ENCODE results near the gene RIF1. TPM values are rescaled to one million over a fixed set of nuclear protein-coding genes. Genes with fewer than 3 reads are reported as not detected.

The RIF1 gene
- total RNA-seq, 1 experiment from 2014 or later = 123 TPM

DNA sequence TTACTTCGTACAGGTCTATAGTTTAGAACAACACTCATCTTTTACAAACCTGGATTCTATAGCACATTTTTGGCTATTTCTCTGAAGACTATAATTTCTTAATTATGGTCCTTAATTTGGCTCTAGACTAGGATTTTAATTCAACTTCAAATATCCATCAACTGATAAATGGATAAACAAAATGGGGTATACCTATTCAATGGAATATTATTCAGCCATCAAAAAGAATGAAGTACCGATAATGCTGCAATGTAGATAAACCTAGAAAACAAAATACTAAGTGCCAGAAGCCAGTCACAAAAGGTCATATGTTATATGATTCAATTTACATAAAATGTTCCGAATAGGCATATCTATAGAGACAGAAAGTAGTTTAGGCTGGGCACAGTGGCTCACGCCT is 15.2 kb upstream of the RIF1 start:
- H4K5ac ChIP-seq (ENCODE audit: insufficient read length, low read depth, low read length) = no peak overlapping the region
- no peak overlapping the region for H3K27ac ChIP-seq (ENCODE audit: insufficient read length, low read depth, low read length)
- H3K4me1 ChIP-seq (ENCODE audit: insufficient read depth, low read length) = no peaks in the 10 kb centered on the region; the same call in 1 of the 2 replicates
- no peaks in the 10 kb centered on the region for H4K20me1 ChIP-seq (ENCODE audit: control insufficient read depth, insufficient read depth, insufficient read length)
- H4K91ac ChIP-seq (ENCODE audit: insufficient read length, low read depth, low read length) = no peak overlapping the region
- H2BK120ac ChIP-seq (ENCODE audit: low read depth, low read length, poor library complexity, severe bottlenecking) = no peak overlapping the region
- no peak overlapping the region for H2AFZ ChIP-seq (ENCODE audit: low read length)
- H3K4ac ChIP-seq (ENCODE audit: low read depth, low read length) = no peak overlapping the region
- H4K8ac ChIP-seq (replicated peaks; ENCODE audit: insufficient read length, low read depth, low read length) = no peak overlapping the region
- H2BK15ac ChIP-seq (ENCODE audit: low read depth, low read length) = no peak overlapping the region
- no peak overlapping the region for H3K4me3 Mint-ChIP-seq
- H3K27me3 Mint-ChIP-seq (ENCODE audit: low read depth) = no peaks in the 10 kb centered on the region
- H3K14ac ChIP-seq (ENCODE audit: insufficient read depth, low read length) = no peak overlapping the region
- WGBS (ENCODE audit: extremely low coverage, insufficient read length, low lambda C conversion rate) = no CpG with 5 or more reads among the region's 4 CpGs
- DNase-seq = no peak
- H2AK5ac ChIP-seq (ENCODE audit: insufficient read length, low read length) = no peak overlapping the region
- no peaks in the 10 kb centered on the region for H3K4me1 Mint-ChIP-seq
- no peak overlapping the region for H3K4me2 ChIP-seq (ENCODE audit: insufficient read depth, insufficient read length, low read length)
- no peaks in the 10 kb centered on the region for H3K79me2 ChIP-seq (ENCODE audit: insufficient read depth, low read length)
- no peaks in the 10 kb centered on the region for H3K9me3 ChIP-seq (ENCODE audit: control insufficient read depth, low read depth, low read length)
- no peak overlapping the region for H2BK5ac ChIP-seq (ENCODE audit: insufficient read length, low read length)
- no peak overlapping the region for H3K9ac ChIP-seq (ENCODE audit: extremely low read depth, insufficient read length, low read length)
- no peak overlapping the region for H3T11ph ChIP-seq (ENCODE audit: low read length)
- peaks cover 10 to 12% of the 10 kb centered on the region in 2 experiments for H3K9me3 Mint-ChIP-seq
- H3K56ac ChIP-seq (ENCODE audit: insufficient read length, low read depth, low read length) = no peak overlapping the region
- TF ChIP-seq, protein P1, sequence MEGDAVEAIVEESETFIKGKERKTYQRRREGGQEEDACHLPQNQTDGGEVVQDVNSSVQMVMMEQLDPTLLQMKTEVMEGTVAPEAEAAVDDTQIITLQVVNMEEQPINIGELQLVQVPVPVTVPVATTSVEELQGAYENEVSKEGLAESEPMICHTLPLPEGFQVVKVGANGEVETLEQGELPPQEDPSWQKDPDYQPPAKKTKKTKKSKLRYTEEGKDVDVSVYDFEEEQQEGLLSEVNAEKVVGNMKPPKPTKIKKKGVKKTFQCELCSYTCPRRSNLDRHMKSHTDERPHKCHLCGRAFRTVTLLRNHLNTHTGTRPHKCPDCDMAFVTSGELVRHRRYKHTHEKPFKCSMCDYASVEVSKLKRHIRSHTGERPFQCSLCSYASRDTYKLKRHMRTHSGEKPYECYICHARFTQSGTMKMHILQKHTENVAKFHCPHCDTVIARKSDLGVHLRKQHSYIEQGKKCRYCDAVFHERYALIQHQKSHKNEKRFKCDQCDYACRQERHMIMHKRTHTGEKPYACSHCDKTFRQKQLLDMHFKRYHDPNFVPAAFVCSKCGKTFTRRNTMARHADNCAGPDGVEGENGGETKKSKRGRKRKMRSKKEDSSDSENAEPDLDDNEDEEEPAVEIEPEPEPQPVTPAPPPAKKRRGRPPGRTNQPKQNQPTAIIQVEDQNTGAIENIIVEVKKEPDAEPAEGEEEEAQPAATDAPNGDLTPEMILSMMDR (conservative IDR thresholded peaks at IDR 0.05) = no peak
- H2BK20ac ChIP-seq (ENCODE audit: low read depth, low read length, poor library complexity, severe bottlenecking) = no peak overlapping the region
- H2BK12ac ChIP-seq (ENCODE audit: insufficient read length, low read depth, low read length) = no peak overlapping the region
- no peak overlapping the region for H3K23ac ChIP-seq (ENCODE audit: insufficient read length, low read depth, low read length)
- no peak overlapping the region for H3K18ac ChIP-seq (ENCODE audit: insufficient read length, low read depth, low read length)
- no peaks in the 10 kb centered on the region for H3K23me2 ChIP-seq (ENCODE audit: insufficient read length, low read depth, low read length, poor library complexity, severe bottlenecking)
- no peaks in the 10 kb centered on the region for H3K79me1 ChIP-seq (ENCODE audit: insufficient read depth, low read depth, low read length, poor library complexity, severe bottlenecking)
- peaks cover 2 to 13% (median 3%) of the 10 kb centered on the region in 3 experiments; a peak in 5 of 7 replicates for H3K36me3 Mint-ChIP-seq (ENCODE audit: insufficient read depth in 1 of 3, low read depth in 3 of 3)
- H3K27ac Mint-ChIP-seq = no peak overlapping the region
- H3K27me3 ChIP-seq (ENCODE audit: insufficient read depth, low read length) = no peaks in the 10 kb centered on the region
